HepG2 (cell line): Measurements from ENCODE around the gene FURIN. TPM values are rescaled to one million over a fixed set of nuclear protein-coding genes. Genes with fewer than 3 reads are reported as not detected.

Experiments
- ATAC-seq: fragments of 200-7000 bp; cut with Tn5 transposase; 3 replicates; pipeline ENCODE4 v1.9.1; 2020; ENCODE audit warnings: mild to moderate bottlenecking, moderate library complexity
- BruUV-seq: library from RNA; stranded (reverse); fragments of 400-500 nt; replicated peaks from 2 replicates; lab custom pipeline; 2021; lab: Mats Ljungman, UMichigan
- CTCF ChIA-PET: fragments of 300-600 bp; formaldehyde crosslinking; extraction: SDS; loops from one replicate; lab custom pipeline; 2021; ENCODE audit warnings: low total read pairs, inconsistent platforms, low intra/inter-chr PET ratio; lab: Yijun Ruan, JAX
- POLR2A ChIA-PET: fragments of 350-600 bp; sonication (Branson Sonifier 250); formaldehyde crosslinking; loops from one replicate; lab custom pipeline; 2020; ENCODE audit warnings: antibody characterized with exemption, inconsistent platforms; lab: Yijun Ruan, JAX
- DNase-seq: peaks from one replicate; pipeline ENCODE4 v3.0.0-alpha.2; 2015; ENCODE audit warnings: low spot score
- FAIRE-seq: peaks from 3 replicates; lab custom pipeline; 2011; peaks lifted over from hg19 to GRCh38; lab: Jason Lieb, UNC
- H2AFZ ChIP-seq: one replicate; pipeline ENCODE4 v1.6.1; 2011; ENCODE audit warnings: low read length, inconsistent platforms
- H3K27ac ChIP-seq: fragments of 300-600 bp; 3 replicates; pipeline ENCODE4 v1.8.0; 2011; ENCODE audit warnings: mixed run types, mild to moderate bottlenecking, mixed read lengths, low read length, inconsistent platforms; ENCODE audit not compliant: insufficient read depth; ENCODE audit errors: extremely low read length
- H3K27me3 ChIP-seq, 2 experiments: fragments of 200-600 bp in 1 of 2; 2 replicates in 1 of 2; 3 replicates in 1 of 2; pipeline versions ENCODE4 v1.6.0 to v1.8.0; 2011; ENCODE audit warnings: low read length in 2 of 2, mild to moderate bottlenecking in 2 of 2, moderate library complexity in 2 of 2, inconsistent platforms in 1 of 2; ENCODE audit not compliant: insufficient read depth in 2 of 2, control insufficient read depth in 1 of 2
- H3K36me3 ChIP-seq, 2 experiments: fragments of 200-600 bp in 1 of 2; replicated peaks in 1 of 2; 2 replicates in 1 of 2; 3 replicates in 1 of 2; pipeline versions ENCODE4 v1.5.1 to v1.8.0; 2011; ENCODE audit warnings: low read length in 2 of 2, inconsistent platforms in 1 of 2; ENCODE audit not compliant: insufficient read depth in 2 of 2, control insufficient read depth in 1 of 2
- H3K4me1 ChIP-seq: 2 replicates; pipeline ENCODE4 v1.5.1; 2012; ENCODE audit warnings: low read length, inconsistent platforms; ENCODE audit not compliant: insufficient read depth
- H3K4me2 ChIP-seq: 2 replicates; pipeline ENCODE4 v1.6.0; 2011; ENCODE audit warnings: low read depth, low read length, inconsistent platforms
- H3K4me3 ChIP-seq, 3 experiments: fragments of 200-600 bp in 1 of 3; sonication (generic), shearing (Covaris generic) in 1 of 3; replicated peaks in 1 of 3; 2 replicates each; pipeline ENCODE4 v1.5.1; 2011 to 2016; ENCODE audit warnings: low read length in 3 of 3, inconsistent platforms in 2 of 3, low read depth in 2 of 3, mild to moderate bottlenecking in 2 of 3, control low read depth in 1 of 3, mixed read lengths in 1 of 3; ENCODE audit not compliant: insufficient read depth in 1 of 3
- H3K79me2 ChIP-seq: one replicate; pipeline ENCODE4 v1.6.1; 2011; ENCODE audit warnings: low read length, inconsistent platforms; ENCODE audit not compliant: insufficient read depth
- H3K9ac ChIP-seq: 2 replicates; pipeline ENCODE4 v1.6.0; 2011; ENCODE audit warnings: mild to moderate bottlenecking, low read depth, low read length, inconsistent platforms; ENCODE audit not compliant: insufficient read depth
- H3K9me3 ChIP-seq: 2 replicates; pipeline ENCODE4 v1.5.1; 2012; ENCODE audit warnings: mild to moderate bottlenecking, low read length
- H4K20me1 ChIP-seq: 2 replicates; pipeline ENCODE4 v1.6.0; 2011; ENCODE audit warnings: inconsistent platforms, mild to moderate bottlenecking, low read length, moderate library complexity; ENCODE audit not compliant: insufficient read depth
- ATF1 ChIP-seq: IDR thresholded peaks from 2 replicates; pipeline ENCODE4 v1.6.1; 2016; ENCODE audit warnings: mild to moderate bottlenecking, control low read depth
- DMTF1 ChIP-seq: sonication (generic); formaldehyde crosslinking; IDR thresholded peaks from 2 replicates; pipeline ENCODE4 v1.4.0; 2020; ENCODE audit warnings: mild to moderate bottlenecking, missing genetic modification reagents
- FUBP1 ChIP-seq: sonication (generic); formaldehyde crosslinking; IDR thresholded peaks from 2 replicates; pipeline ENCODE4 v1.5.1; 2020; ENCODE audit warnings: missing genetic modification reagents, mild to moderate bottlenecking, borderline replicate concordance
- HOXD1 ChIP-seq: sonication (generic); formaldehyde crosslinking; IDR thresholded peaks from 2 replicates; pipeline ENCODE4 v1.5.0; 2020; ENCODE audit warnings: missing genetic modification reagents
- NR1H2 ChIP-seq: sonication (generic); formaldehyde crosslinking; IDR thresholded peaks from 2 replicates; pipeline ENCODE4 v1.8.1; 2022; ENCODE audit warnings: low read depth, missing genetic modification reagents, borderline replicate concordance
- PATZ1 ChIP-seq: sonication (generic); formaldehyde crosslinking; IDR thresholded peaks from 2 replicates; pipeline ENCODE4 v1.4.0; 2020; ENCODE audit warnings: missing genetic modification reagents
- RNF2 ChIP-seq: fragments of 450-650 bp; conservative IDR thresholded peaks from 2 replicates; pipeline ENCODE4 v1.6.1; 2016; ENCODE audit warnings: low read depth
- ZNF513 ChIP-seq: sonication (generic); formaldehyde crosslinking; conservative IDR thresholded peaks from 2 replicates; pipeline ENCODE4 v1.5.0; 2020; ENCODE audit warnings: missing genetic modification reagents
- ZNF530 ChIP-seq: sonication (generic); formaldehyde crosslinking; IDR thresholded peaks from 2 replicates; pipeline ENCODE4 v1.5.0; 2020; ENCODE audit warnings: low read depth, mild to moderate bottlenecking, missing genetic modification reagents
- ZNF749 ChIP-seq: sonication (generic); formaldehyde crosslinking; IDR thresholded peaks from 2 replicates; pipeline ENCODE4 v1.8.0; 2022; ENCODE audit warnings: mild to moderate bottlenecking, missing genetic modification reagents, moderate library complexity, borderline replicate concordance
- WGBS: methylation state at CpG from one replicate; pipeline ENCODE4 v1.1.6; 2017; ENCODE audit warnings: low lambda C conversion rate; 5-methylcytosine and 5-hydroxymethylcytosine counted together
- in situ Hi-C: cut with HindIII; loops from 2 replicates; pipeline ENCODE4 v1.10.0; 2017; ENCODE audit warnings: low pct_unique_long_range_greater_than_20kb; ENCODE audit not compliant: extremely low pct_ligation_motif_present
- intact Hi-C: fragments of 100-400 bp; cut with micrococcal nuclease; formaldehyde crosslinking; loops from one replicate; pipeline ENCODE4 v1.10.0; 2022; ENCODE audit not compliant: unreplicated experiment
- polyA plus RNA-seq, 8 experiments: library from polyadenylated mRNA; depleted of rRNA in 3 of 8; stranded (reverse) in 7 of 8; unstranded in 1 of 8; fragments of >200 nt; fragmentation: Illumina TruSeq in 4 of 8; extraction: Trizol in 4 of 8; gene quantifications; 2 replicates each; pipeline versions ENCODE4 v1.2.1 to v1.2.3, GENCODE V29; 2011 to 2016; ENCODE audit warnings: low read depth in 4 of 8, missing spikeins in 1 of 8, mixed read lengths in 1 of 8; ENCODE audit not compliant: insufficient read depth in 1 of 8
- total RNA-seq, 5 experiments: library from RNA; depleted of rRNA; stranded (reverse); fragments of >200 nt; fragmentation: Illumina TruSeq; extraction: Trizol; gene quantifications; 2 replicates each; pipeline ENCODE4 v1.2.3, GENCODE V29; 2016; ENCODE audit warnings: low read depth in 1 of 5

The FURIN gene
- total and polyA plus RNA-seq, 2 of the 13 experiments (the other 11 are each of a cell fraction or from before 2014, with no cell fraction given): 15.2 to 17.4 TPM

- no peak for DNase-seq
- in situ Hi-C loops: no loop called here
- Histone ChIP-seq H3K36me3 (peaks cover 7 to 43% of the 10 kb centered on the region in 2 experiments; a peak in 4 of 5 replicates), H3K9me3 (no peaks in the 10 kb centered on the region), H3K4me2 (no peak overlapping the region), H3K27me3 (no peaks in the 10 kb centered on the region; a peak in 1 of 5 replicates), H3K79me2 (peaks cover 7% of the 10 kb centered on the region), H2AFZ (no peak overlapping the region), H4K20me1 (peaks cover 24% of the 10 kb centered on the region; the same call in 1 of the 2 replicates), H3K9ac (no peak overlapping the region), H3K4me3 (no peak overlapping the region), H3K27ac (no peak overlapping the region), H3K4me1 (peaks cover 32% of the 10 kb centered on the region)
- CTCF ChIA-PET: no interaction called here
- no peak for ATAC-seq
- 100% methylated on average over 1 of the region's 14 CpGs for WGBS
- intact Hi-C loops: no loop called here
- POLR2A ChIA-PET: no interaction called here
- BruUV-seq: no TSS peak
- no peak for FAIRE-seq
- TF ChIP-seq ZNF530 (CRISPR knock-in tag) (no peak), ZNF513 (CRISPR knock-in tag) (no peak), ATF1 (CRISPR knock-in tag) (no peak), NR1H2 (no peak), DMTF1 (CRISPR knock-in tag) (no peak), PATZ1 (CRISPR knock-in tag) (no peak), FUBP1 (CRISPR knock-in tag) (no peak), HOXD1 (CRISPR knock-in tag) (no peak), ZNF749 (CRISPR knock-in tag) (no peak), RNF2 (no peak)
- TF ChIP-seq, all 625 proteins: peak for 0
These were observed 8.9 kb downstream of the FURIN start for GRCh38 chr15:90877315-90877714.
